DND-41 (cell line): ENCODE measurements around the gene CACNA1A.

ENCODE experiments used
- EZH2 ChIP-seq: IDR thresholded peaks from 3 replicates; pipeline ENCODE4 v1.6.1; 2012; ENCODE audit warnings: borderline replicate concordance, low read depth, mild to moderate bottlenecking, moderate library complexity, low read length, inconsistent platforms; ENCODE audit not compliant: severe bottlenecking
- TF ChIP-seq, protein P1 (sequence below): IDR thresholded peaks from 2 replicates; pipeline ENCODE4 v1.5.1; 2012; ENCODE audit warnings: borderline replicate concordance, low read length, moderate library complexity, mild to moderate bottlenecking; ENCODE audit not compliant: poor library complexity, severe bottlenecking; ENCODE audit errors: extremely low read depth

DNA sequence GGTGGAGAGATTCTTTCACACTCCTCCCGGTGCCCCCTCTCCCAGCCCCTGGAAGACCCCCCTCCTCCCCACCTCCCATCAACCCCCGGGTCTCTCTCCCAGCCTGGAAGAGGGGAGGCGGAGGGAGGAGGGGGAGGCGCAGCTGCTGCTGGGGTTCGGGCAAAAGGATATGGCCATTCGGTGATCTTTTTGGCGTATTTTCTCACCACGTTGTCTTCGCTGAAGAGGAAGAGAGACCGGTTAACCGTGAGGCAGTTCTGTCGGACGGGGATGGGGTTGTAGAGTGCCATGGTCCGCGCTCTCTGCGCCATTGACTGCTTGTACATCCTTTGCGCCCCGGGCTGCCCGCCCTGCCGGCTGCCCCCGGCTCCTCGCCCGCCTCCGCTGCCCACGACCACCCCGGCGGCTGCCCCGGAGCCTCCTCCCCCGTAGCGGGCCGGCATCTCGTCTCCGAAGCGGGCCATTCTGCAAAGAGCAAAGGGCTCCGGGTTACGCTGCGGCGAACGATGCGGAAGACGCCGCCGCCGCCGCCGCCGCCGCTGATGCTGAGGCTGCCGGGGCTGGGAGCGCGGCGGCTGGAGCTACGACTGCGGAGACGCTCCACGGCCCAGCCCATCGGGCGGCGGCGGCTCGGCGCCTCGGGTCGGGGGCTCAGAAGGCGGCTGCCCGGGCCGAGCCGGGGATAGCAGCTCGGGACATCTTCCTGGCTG is 363 bp downstream of the CACNA1A start:
- TF ChIP-seq, protein P1, sequence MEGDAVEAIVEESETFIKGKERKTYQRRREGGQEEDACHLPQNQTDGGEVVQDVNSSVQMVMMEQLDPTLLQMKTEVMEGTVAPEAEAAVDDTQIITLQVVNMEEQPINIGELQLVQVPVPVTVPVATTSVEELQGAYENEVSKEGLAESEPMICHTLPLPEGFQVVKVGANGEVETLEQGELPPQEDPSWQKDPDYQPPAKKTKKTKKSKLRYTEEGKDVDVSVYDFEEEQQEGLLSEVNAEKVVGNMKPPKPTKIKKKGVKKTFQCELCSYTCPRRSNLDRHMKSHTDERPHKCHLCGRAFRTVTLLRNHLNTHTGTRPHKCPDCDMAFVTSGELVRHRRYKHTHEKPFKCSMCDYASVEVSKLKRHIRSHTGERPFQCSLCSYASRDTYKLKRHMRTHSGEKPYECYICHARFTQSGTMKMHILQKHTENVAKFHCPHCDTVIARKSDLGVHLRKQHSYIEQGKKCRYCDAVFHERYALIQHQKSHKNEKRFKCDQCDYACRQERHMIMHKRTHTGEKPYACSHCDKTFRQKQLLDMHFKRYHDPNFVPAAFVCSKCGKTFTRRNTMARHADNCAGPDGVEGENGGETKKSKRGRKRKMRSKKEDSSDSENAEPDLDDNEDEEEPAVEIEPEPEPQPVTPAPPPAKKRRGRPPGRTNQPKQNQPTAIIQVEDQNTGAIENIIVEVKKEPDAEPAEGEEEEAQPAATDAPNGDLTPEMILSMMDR: no peak
- no peak for TF ChIP-seq EZH2
